ENCODE data around the gene E2F4. TPM values are rescaled to one million over a fixed set of nuclear protein-coding genes. Genes with fewer than 3 reads are reported as not detected.

E2F4 gene
- total and polyA plus RNA-seq, 9 of the 15 experiments (the other 6 are each of a cell fraction or from before 2014, with no cell fraction given): 9.7 to 139 (median 106) TPM

GRCh38 chr16:67246756-67247191 is 54.8 kb downstream of the E2F4 start (continued):
- TF ChIP-seq CTCF (IDR thresholded peaks at IDR 0.05 in 2 of 3, conservative IDR thresholded peaks at IDR 0.05 in 1 of 3; ENCODE audit: insufficient read depth in 2 of 3, low read depth in 1 of 3, low read length in 3 of 3) (peak in 1 of 3 experiments; percentile 22; a peak in 1 of 6 replicates), NFYB (IDR thresholded peaks at IDR 0.05; ENCODE audit: extremely low read depth, insufficient read length) (no peak), RAD21 (CRISPR knock-in tag; conservative IDR thresholded peaks at IDR 0.05 in 1 of 2, IDR thresholded peaks at IDR 0.05 in 1 of 2) (no peak), ZBTB5 (IDR thresholded peaks at IDR 0.05) (no peak), FOSL1 (tag; conservative IDR thresholded peaks at IDR 0.05) (0 out of 2 replicates have a peak, but pooled peaks have one; percentile 32), ZNF318 (IDR thresholded peaks at IDR 0.05; ENCODE audit: borderline replicate concordance in 1 of 2, low read depth in 1 of 2) (no peak), NFIC (IDR thresholded peaks at IDR 0.05) (peak; percentile 38; the same call in 1 of the 2 replicates), PTBP1 (IDR thresholded peaks at IDR 0.05; ENCODE audit: low read depth, low read length) (0 out of 2 replicates have a peak, but pooled peaks have one; percentile 15)
